T-helper 1 cell treated with Interleukin-12 subunit alpha and Interleukin-12 subunit beta and Interleukin-4 antibody, amounts not matched to agents 30 ng/mL and 1 ng/mL, for 36 hours (primary cell): ENCODE results near the gene TRIM28. TPM values are rescaled to one million over a fixed set of nuclear protein-coding genes. Genes with fewer than 3 reads are reported as not detected.
"Not testable (repeated sequence)": the region's sequence is repeated elsewhere in the genome, so short reads cannot be mapped to it uniquely, and the experiment has no call there.

Experiments
- intact Hi-C: fragments of 100-400 bp; cut with micrococcal nuclease; formaldehyde crosslinking; loops from one replicate; pipeline ENCODE4 v1.15.1; 2024
- total RNA-seq: library from RNA; stranded (reverse); gene quantifications from 2 replicates; pipeline ENCODE4 v1.2.3, GENCODE V29; 2022

TRIM28 gene
- total RNA-seq, 1 donor from 2014 or later, result 432 TPM

- intact Hi-C loops, result loop anchor here (1.0 kb wide), 19 partner anchors 19 to 1053 kb away; partner anchors contain the start of genes CHMP2A, MZF1, RPS5 and TRIM28
Observed at GRCh38 chr19:58518256-58519086, 25.4 kb upstream of the TRIM28 start.

DNA sequence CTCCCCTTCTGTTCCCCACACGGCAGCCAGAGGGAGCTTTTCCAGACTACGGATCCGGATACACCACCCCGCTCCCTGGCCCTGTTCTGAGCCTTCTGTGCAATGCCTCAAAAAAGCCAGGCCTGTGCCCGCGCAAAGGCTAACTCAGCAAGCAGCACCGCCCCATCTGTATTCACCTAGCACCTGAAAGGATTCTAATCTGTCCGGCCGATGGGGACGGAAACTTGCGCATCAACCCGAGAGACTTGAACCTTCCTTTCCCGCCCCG, 24.8 kb upstream of the TRIM28 start:
- intact Hi-C loops, result loop anchor here (1.0 kb wide), 19 partner anchors 20 to 1054 kb away; partner anchors contain the start of genes CHMP2A, MZF1, RPS5 and TRIM28

GRCh38 chr19:58519355-58520256, 24.3 kb upstream of the TRIM28 start, which contains the start of gene ZBTB45:
ZBTB45 (minus strand) TSS chr19:58519810; CDS start chr19:58517673, 2,137 bp downstream.
- intact Hi-C loops, result loop anchor here (1.0 kb wide), 19 partner anchors 20 to 1054 kb away; partner anchors contain the start of genes CHMP2A, MZF1, RPS5 and TRIM28

DNA sequence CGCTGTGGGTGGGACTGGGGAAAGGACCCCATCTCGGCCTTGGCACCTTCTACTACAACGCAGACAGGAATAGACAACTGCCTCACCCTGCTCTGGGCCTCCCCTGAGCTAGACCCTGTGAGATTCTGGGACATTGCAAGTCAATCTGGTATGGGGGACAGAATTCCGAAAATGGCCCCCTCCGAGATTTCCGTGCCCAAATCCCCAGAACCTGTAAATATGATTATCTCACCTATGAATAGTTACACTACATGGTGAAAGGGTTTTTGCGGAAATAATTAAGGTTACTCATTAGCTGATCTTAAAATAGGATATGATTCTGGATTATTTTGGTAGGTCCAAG, 23.6 kb upstream of the TRIM28 start:
- intact Hi-C loops, result no loop called here

GRCh38 chr19:58521651-58522050, 22.2 kb upstream of the TRIM28 start:
- intact Hi-C loops, result no loop called here

DNA sequence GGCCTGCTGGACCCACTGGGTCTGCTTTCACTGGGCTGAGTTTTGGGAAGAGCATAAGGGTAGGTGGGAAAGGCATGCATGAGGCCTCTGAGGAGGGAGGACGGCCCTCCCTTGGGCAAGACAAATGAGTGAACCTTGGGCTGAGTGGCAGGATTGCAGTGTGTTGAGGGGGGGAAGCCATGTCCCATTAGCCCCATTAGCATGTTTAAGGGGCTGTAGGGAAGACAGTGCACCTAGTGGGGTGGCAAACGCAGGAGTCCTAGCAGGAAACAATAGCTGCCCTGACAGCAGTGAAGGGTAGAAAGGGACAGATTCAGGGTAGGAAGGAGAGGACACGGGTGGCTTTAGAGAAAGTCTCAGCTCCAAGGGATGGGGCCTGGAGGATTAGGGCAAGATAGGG, 21.2 kb upstream of the TRIM28 start:
- intact Hi-C loops, result no loop called here

GRCh38 chr19:58529405-58529804, 14.5 kb upstream of the TRIM28 start:
- intact Hi-C loops, result no loop called here

DNA sequence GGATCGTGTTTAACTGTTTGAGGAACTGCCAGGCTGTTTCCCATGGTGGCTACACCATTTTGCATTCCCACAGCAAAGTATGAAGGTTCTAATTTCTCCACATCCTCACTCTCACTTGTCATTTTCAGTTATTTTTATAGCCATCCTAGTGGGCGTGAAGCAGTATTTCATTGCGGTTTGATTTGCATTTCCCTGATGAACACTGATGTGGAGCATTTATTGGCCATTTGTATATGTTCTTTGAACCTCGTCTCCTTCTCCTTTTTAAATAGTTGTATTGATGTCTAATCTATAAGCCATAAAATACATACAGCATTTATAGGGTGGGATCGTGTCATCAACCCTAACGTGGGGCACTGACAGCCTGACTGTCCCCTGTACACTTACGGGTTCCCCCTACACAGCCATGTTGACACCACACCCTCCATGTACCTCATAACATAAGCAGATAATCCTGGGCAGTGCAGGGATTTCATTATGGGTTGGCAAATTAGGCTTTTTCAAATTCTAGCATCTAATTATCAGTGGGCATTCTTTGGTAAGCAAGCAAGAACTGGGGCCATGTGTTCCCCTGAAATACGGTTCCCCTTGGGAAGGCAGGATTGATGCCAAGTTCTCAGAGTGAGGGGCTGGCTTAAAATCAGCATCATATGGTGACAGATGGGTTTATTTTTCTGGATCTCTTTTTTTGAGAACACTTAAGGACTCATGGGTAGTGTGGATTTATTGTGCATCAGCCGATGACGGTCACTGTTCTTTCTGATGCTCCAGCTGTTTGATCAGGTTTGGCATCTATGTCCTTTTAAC, 12.6 kb upstream of the TRIM28 start:
- intact Hi-C loops, result no loop called here

DNA sequence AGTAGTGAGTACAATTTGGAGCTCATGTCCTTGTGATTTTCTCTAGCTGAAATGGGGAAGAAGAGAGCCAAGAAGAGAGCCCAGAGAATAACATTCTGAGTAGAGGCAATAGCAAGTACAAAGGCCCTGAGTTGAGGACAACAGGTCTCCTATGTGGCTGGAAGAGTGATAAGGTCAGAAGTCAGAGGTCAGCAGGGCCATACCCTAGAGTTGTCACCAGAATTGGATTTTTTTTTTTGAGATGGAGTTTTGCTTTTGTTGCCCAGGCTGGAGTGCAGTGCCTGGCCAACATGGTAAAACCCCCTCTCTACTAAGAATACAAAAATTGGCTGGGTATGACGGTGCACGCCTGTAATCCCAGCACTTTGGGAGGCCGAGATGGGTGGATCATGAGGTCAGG, 8.0 kb upstream of the TRIM28 start:
- intact Hi-C loops, result no loop called here

GRCh38 chr19:58536852-58537798, 6.7 kb upstream of the TRIM28 start:
- intact Hi-C loops, result no loop called here

GRCh38 chr19:58538257-58539168, 5.4 kb upstream of the TRIM28 start:
- intact Hi-C loops, result no loop called here

DNA sequence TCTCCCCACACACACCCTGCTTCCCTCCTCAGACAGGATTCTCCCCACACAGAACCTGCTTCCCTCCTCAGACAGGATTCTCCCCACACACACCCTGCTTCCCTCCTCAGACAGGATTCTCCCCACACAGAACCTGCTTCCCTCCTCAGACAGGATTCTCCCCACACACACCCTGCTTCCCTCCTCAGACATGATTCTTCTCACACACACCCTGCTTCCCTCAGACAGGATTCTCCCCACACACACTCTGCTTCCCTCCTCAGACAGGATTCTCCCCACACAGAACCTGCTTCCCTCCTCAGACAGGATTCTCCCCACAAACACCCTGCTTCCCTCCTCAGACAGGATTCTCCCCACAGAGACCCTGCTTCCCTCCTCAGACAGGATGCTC, 4.7 kb upstream of the TRIM28 start:
- intact Hi-C loops, result not testable (repeated sequence)

GRCh38 chr19:58542641-58543372, 1.1 kb upstream of the TRIM28 start:
- intact Hi-C loops, result not testable (repeated sequence)

- intact Hi-C loops, result loop anchor here (1.0 kb wide), 13 partner anchors 11 to 218 kb away; partner anchors contain the start of genes CHMP2A, MZF1, RPS5 and ZBTB45
Observed at GRCh38 chr19:58544591-58545285, 874 bp downstream of the TRIM28 start.

DNA sequence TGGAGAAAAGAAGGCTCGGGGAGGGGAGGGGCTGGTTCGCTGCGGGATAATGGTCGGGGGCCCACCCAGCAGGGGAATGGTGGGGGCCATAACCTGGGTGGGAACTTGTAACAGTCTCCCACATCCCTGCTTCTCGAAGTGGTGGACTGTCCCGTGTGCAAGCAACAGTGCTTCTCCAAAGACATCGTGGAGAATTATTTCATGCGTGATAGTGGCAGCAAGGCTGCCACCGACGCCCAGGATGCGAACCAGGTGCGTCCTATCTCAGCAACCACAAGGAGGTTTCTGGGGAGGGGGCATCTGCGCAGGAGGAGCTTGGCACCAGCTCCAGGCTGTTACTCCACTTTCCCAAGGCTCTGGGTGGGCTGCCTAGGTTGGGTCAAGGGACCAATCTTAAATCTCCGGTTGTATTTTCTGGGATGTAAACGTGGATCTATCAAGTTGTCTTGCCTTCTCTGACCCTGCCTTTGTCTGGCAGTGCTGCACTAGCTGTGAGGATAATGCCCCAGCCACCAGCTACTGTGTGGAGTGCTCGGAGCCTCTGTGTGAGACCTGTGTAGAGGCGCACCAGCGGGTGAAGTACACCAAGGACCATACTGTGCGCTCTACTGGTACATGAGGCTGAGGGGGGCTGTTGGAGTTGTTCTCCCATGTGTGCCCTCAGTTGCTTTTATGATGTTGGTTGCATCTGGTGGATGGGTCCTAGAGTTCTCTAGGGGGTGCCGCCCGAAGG, 1.6 kb downstream of the TRIM28 start:
- intact Hi-C loops, result no loop called here

DNA sequence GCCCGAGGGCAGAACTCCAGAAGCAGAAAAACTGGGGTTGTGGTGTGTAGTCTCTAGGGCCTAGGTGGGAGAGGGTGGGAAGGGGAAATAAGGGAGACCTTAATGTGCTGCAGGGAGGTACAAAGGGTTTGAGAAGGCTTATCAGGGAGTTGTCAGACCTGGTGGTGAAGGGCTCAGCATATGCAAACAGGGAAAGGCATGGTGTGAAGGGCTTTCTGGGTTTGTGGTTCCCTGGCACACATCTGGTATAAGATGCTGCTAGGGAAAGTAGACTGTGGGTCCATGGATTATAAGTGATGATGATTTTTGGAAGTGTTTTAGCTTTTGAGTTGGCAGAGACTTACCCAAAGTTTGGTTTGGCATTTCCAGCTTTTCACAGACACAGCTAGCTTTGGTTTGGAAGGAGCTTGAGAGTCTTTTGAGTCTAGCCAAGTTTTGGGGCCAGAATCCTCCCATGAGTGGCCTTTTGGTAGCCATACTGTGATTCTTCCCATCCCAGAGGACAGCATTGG, 2.2 kb downstream of the TRIM28 start:
- intact Hi-C loops, result no loop called here
